H1 (cell line): Measurements from ENCODE around the gene ENPP6. TPM values are rescaled to one million over a fixed set of nuclear protein-coding genes. Genes with fewer than 3 reads are reported as not detected.
A peak's percentile ranks its signal among the peaks of the same experiment; 100 is the strongest.

Experiments
- CTCF ChIA-PET: fragments of 300-600 bp; sonication (Branson Sonifier 250); formaldehyde crosslinking; loops from one replicate; lab custom pipeline; 2021; ENCODE audit not compliant: partially characterized antibody; lab: Charles Lee
- POLR2A ChIA-PET: fragments of 300-600 bp; sonication (Branson Sonifier 250); formaldehyde crosslinking; loops from one replicate; lab custom pipeline; 2021; ENCODE audit warnings: inconsistent platforms; ENCODE audit not compliant: partially characterized antibody; lab: Charles Lee
- DNase-seq, 2 experiments: peaks; one replicate each; pipeline versions ENCODE4 v3.0.0 to v3.0.0-alpha.2; 2010 to 2022; ENCODE audit warnings: low spot score in 2 of 2, low read depth in 1 of 2, mixed read lengths in 1 of 2
- FAIRE-seq: peaks from 2 replicates; lab custom pipeline; 2011; peaks lifted over from hg19 to GRCh38; lab: Jason Lieb, UNC
- H2AFZ ChIP-seq: 2 replicates; pipeline ENCODE4 v1.8.1; 2012; ENCODE audit warnings: low read length, inconsistent platforms
- H2AK5ac ChIP-seq: 2 replicates; pipeline ENCODE4 v1.6.1; 2013; ENCODE audit warnings: low read depth, low read length
- H2BK120ac ChIP-seq: replicated peaks from 2 replicates; pipeline ENCODE3; 2013; ENCODE audit warnings: low read depth, low read length, inconsistent platforms
- H2BK12ac ChIP-seq: 2 replicates; pipeline ENCODE4 v1.6.1; 2013; ENCODE audit warnings: low read depth, low read length
- H2BK15ac ChIP-seq: 2 replicates; pipeline ENCODE4 v1.6.1; 2013; ENCODE audit warnings: low read length
- H2BK20ac ChIP-seq: 2 replicates; pipeline ENCODE4 v1.6.1; 2013; ENCODE audit warnings: low read length
- H2BK5ac ChIP-seq: 2 replicates; pipeline ENCODE4 v1.6.1; 2013; ENCODE audit warnings: low read depth, low read length
- H3K14ac ChIP-seq: 2 replicates; pipeline ENCODE4 v1.6.1; 2013; ENCODE audit warnings: inconsistent platforms; ENCODE audit not compliant: insufficient read length
- H3K18ac ChIP-seq: 2 replicates; pipeline ENCODE4 v1.6.1; 2013; ENCODE audit warnings: low read length; ENCODE audit errors: extremely low read depth
- H3K23ac ChIP-seq: 2 replicates; pipeline ENCODE4 v1.6.1; 2013; ENCODE audit warnings: inconsistent platforms; ENCODE audit not compliant: insufficient read length
- H3K23me2 ChIP-seq: 2 replicates; pipeline ENCODE4 v1.6.1; 2013; ENCODE audit warnings: low read depth, low read length
- H3K27ac ChIP-seq: 2 replicates; pipeline ENCODE4 v1.6.1; 2011; ENCODE audit warnings: low read depth, low read length, inconsistent platforms
- H3K27me3 ChIP-seq, 4 experiments: replicated peaks in 1 of 4; 1 replicate in 1 of 4; 2 replicates in 3 of 4; pipeline versions ENCODE4 v1.6.1 to v1.8.1; 2011 to 2013; ENCODE audit warnings: low read length in 3 of 4, mild to moderate bottlenecking in 3 of 4, inconsistent platforms in 2 of 4, mixed read lengths in 2 of 4, moderate library complexity in 1 of 4; ENCODE audit not compliant: control insufficient read depth in 3 of 4, insufficient read depth in 3 of 4; ENCODE audit errors: extremely low read depth in 1 of 4
- H3K36me3 ChIP-seq, 4 experiments: 2 replicates each; pipeline versions ENCODE4 v1.6.1 to v1.8.1; 2011 to 2013; ENCODE audit warnings: mild to moderate bottlenecking in 4 of 4, low read length in 3 of 4, moderate library complexity in 2 of 4, control low read depth in 1 of 4, inconsistent platforms in 1 of 4; ENCODE audit not compliant: insufficient read depth in 4 of 4, control insufficient read depth in 2 of 4
- H3K4ac ChIP-seq: replicated peaks from 2 replicates; pipeline ENCODE3; 2013; ENCODE audit warnings: low read length, low read depth, mixed read lengths, inconsistent platforms; ENCODE audit not compliant: insufficient read length
- H3K4me1 ChIP-seq, 4 experiments: replicated peaks in 1 of 4; 1 replicate in 1 of 4; 2 replicates in 3 of 4; pipeline versions ENCODE4 v1.6.1 to v1.8.1; 2011 to 2013; ENCODE audit warnings: low read length in 3 of 4, inconsistent platforms in 2 of 4, mixed read lengths in 1 of 4; ENCODE audit not compliant: insufficient read depth in 4 of 4, control insufficient read depth in 3 of 4
- H3K4me2 ChIP-seq, 2 experiments: 2 replicates each; pipeline versions ENCODE4 v1.6.1 to v1.8.1; 2011 to 2013; ENCODE audit warnings: low read depth in 2 of 2, low read length in 2 of 2, control low read depth in 1 of 2, inconsistent platforms in 1 of 2, mild to moderate bottlenecking in 1 of 2; ENCODE audit not compliant: insufficient read depth in 1 of 2
- H3K4me3 ChIP-seq, 4 experiments: fragments of 200-600, 300-600 bp in 1 of 4; sonication (generic), shearing (Covaris generic), sonication (Bioruptor Twin) in 1 of 4; 2 replicates each; pipeline versions ENCODE4 v1.5.1 to v1.8.1; 2011 to 2016; ENCODE audit warnings: low read length in 4 of 4, low read depth in 3 of 4, control low read depth in 2 of 4, inconsistent platforms in 2 of 4, mild to moderate bottlenecking in 2 of 4, mixed read lengths in 1 of 4, moderate library complexity in 1 of 4; ENCODE audit not compliant: insufficient read depth in 2 of 4; ENCODE audit errors: extremely low read depth in 1 of 4
- H3K56ac ChIP-seq: replicated peaks from 2 replicates; pipeline ENCODE3; 2013; ENCODE audit warnings: low read depth, mild to moderate bottlenecking, mixed read lengths, low read length, inconsistent platforms; ENCODE audit not compliant: insufficient read length
- H3K79me1 ChIP-seq: 2 replicates; pipeline ENCODE4 v1.6.1; 2013; ENCODE audit warnings: low read depth, low read length, control low read depth
- H3K79me2 ChIP-seq, 2 experiments: 2 replicates each; pipeline versions ENCODE4 v1.6.1 to v1.8.1; 2012 to 2013; ENCODE audit warnings: low read length in 2 of 2, mild to moderate bottlenecking in 2 of 2, inconsistent platforms in 1 of 2; ENCODE audit not compliant: insufficient read depth in 2 of 2, control insufficient read depth in 1 of 2
- H3K9ac ChIP-seq, 4 experiments: replicated peaks in 1 of 4; 1 replicate in 1 of 4; 2 replicates in 3 of 4; pipeline versions ENCODE4 v1.6.1 to v1.8.1; 2011 to 2013; ENCODE audit warnings: low read depth in 3 of 4, low read length in 3 of 4, control low read depth in 2 of 4, mild to moderate bottlenecking in 2 of 4, moderate library complexity in 2 of 4, inconsistent platforms in 1 of 4; ENCODE audit errors: extremely low read depth in 1 of 4
- H3K9me3 ChIP-seq, 2 experiments: 2 replicates each; pipeline versions ENCODE4 v1.6.1 to v1.8.1; 2012 to 2013; ENCODE audit warnings: mild to moderate bottlenecking in 2 of 2, moderate library complexity in 2 of 2, control low read depth in 1 of 2, inconsistent platforms in 1 of 2, low read depth in 1 of 2, low read length in 1 of 2, mixed read lengths in 1 of 2; ENCODE audit not compliant: insufficient read depth in 2 of 2
- H4K20me1 ChIP-seq, 2 experiments: replicated peaks in 1 of 2; 2 replicates each; pipeline versions ENCODE3 to v1.8.1; 2011 to 2013; ENCODE audit warnings: inconsistent platforms in 2 of 2, low read length in 2 of 2, mild to moderate bottlenecking in 1 of 2; ENCODE audit not compliant: insufficient read depth in 2 of 2, control insufficient read depth in 1 of 2
- H4K5ac ChIP-seq: 2 replicates; pipeline ENCODE4 v1.6.1; 2013; ENCODE audit warnings: low read length, low read depth, mixed read lengths, inconsistent platforms; ENCODE audit not compliant: insufficient read length
- H4K8ac ChIP-seq: 2 replicates; pipeline ENCODE4 v1.8.0; 2013; ENCODE audit warnings: mild to moderate bottlenecking, moderate library complexity, low read length, inconsistent platforms; ENCODE audit not compliant: insufficient read depth; ENCODE audit errors: extremely low read depth
- H4K91ac ChIP-seq: replicated peaks from 2 replicates; pipeline ENCODE3; 2013; ENCODE audit warnings: low read length, mixed read lengths, inconsistent platforms; ENCODE audit not compliant: insufficient read length
- CBX8 ChIP-seq: fragments of 300-800, 300-1000 bp; sonication (generic); IDR thresholded peaks from 2 replicates; pipeline ENCODE4 v1.7.1; 2016; ENCODE audit warnings: low read depth, low read length, borderline replicate concordance
- CREB1 ChIP-seq: IDR thresholded peaks from 2 replicates; pipeline ENCODE4 v1.6.1; 2012; ENCODE audit warnings: inconsistent platforms
- CTBP2 ChIP-seq: IDR thresholded peaks from 2 replicates; pipeline ENCODE4 v1.7.0; 2011; ENCODE audit warnings: borderline replicate concordance, mild to moderate bottlenecking, moderate library complexity, mixed read lengths, low read length; ENCODE audit not compliant: insufficient read depth, insufficient read length
- GABPA ChIP-seq: IDR thresholded peaks from 2 replicates; pipeline ENCODE4 v1.6.1; 2011; ENCODE audit warnings: mild to moderate bottlenecking, low read length, moderate library complexity, borderline replicate concordance; ENCODE audit not compliant: insufficient read depth
- PHF8 ChIP-seq: fragments of 200-600 bp; sonication (generic); conservative IDR thresholded peaks from 2 replicates; pipeline ENCODE4 v1.7.1; 2012; ENCODE audit warnings: low read depth, mild to moderate bottlenecking, inconsistent platforms, low read length, moderate library complexity
- TEAD4 ChIP-seq: IDR thresholded peaks from 2 replicates; pipeline ENCODE4 v1.6.1; 2012; ENCODE audit warnings: low read depth, low read length, inconsistent platforms, mixed read lengths
- WGBS, 2 experiments: shearing (Covaris generic) in 1 of 2; methylation state at CpG; one replicate each; pipeline versions ENCODE4 v1.1.6 to v1.1.7; 2013 to 2015; ENCODE audit warnings: low lambda C conversion rate in 2 of 2, mixed read lengths in 2 of 2, inconsistent platforms in 1 of 2, low coverage in 1 of 2, missing lambda C conversion rate in 1 of 2; ENCODE audit not compliant: insufficient replicate concordance in 2 of 2, insufficient coverage in 1 of 2, insufficient read length in 1 of 2; ENCODE audit errors: extremely low coverage in 1 of 2, missing lambda C conversion rate in 1 of 2; 5-methylcytosine and 5-hydroxymethylcytosine counted together
- polyA plus RNA-seq, 7 experiments: library from polyadenylated mRNA; depleted of rRNA in 3 of 7; stranded (reverse) in 5 of 7; unstranded in 2 of 7; fragments of >200 nt in 5 of 7; fragments of 200-250 nt in 2 of 7; gene quantifications; 1 replicate in 5 of 7; 2 replicates in 1 of 7; 4 replicates in 1 of 7; pipeline versions ENCODE4 v1.2.1 to v1.2.3, GENCODE V29; 2011 to 2013; ENCODE audit warnings: missing spikeins in 2 of 7, mixed read lengths in 2 of 7
- total RNA-seq: library from RNA; stranded (reverse); fragmentation: NEBNext Ultra II Directional; extraction: Animal tissue kit (Norgen Biotek cat#: 25700); gene quantifications from 2 replicates; pipeline ENCODE4 v1.2.1, GENCODE V29; 2021
- TF ChIP-seq, protein P1 (sequence below): IDR thresholded peaks from 2 replicates; pipeline ENCODE4 v1.6.1; 2012; ENCODE audit warnings: inconsistent platforms

ENPP6 gene
- total and polyA plus RNA-seq, 2 of the 8 experiments (the other 6 are each of a cell fraction or from before 2014, with no cell fraction given), result 0.11 to 0.20 TPM

DNA sequence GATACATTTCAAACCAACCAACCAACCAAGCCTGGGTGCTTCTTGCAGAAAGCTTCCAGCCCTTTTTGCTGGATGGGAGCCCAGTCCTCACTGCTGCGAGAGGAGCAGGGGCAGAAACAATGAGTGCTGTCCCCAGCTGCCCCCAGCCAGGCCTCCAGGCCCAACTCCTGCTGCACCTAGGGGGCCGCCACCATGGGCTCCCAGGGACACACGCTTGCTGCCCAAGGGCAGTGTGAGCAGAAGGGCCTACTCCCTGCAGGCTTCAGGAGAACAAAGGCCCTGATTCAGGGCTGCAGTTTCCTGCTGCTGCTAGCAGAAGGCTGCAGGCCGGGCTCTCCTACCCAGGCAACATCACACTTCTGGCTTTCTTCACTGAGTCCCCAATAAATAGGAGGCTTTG, 37.7 kb upstream of the ENPP6 start:
- 0 out of 2 replicates have a peak overlapping the region, but pooled peaks have one; percentile 82 for H2AFZ ChIP-seq
- no peaks in the 10 kb centered on the region for H3K23me2 ChIP-seq
- H2BK5ac ChIP-seq, result no peak overlapping the region
- 74% methylated on average over 4 of the region's 4 CpGs; no CpG with 5 or more reads in 1 of the 2 experiments for WGBS, 2 experiments
- no peak overlapping the region for H3K4ac ChIP-seq
- no peak overlapping the region for H2AK5ac ChIP-seq
- no peaks in the 10 kb centered on the region for H3K79me2 ChIP-seq
- no peak overlapping the region for H2BK20ac ChIP-seq
- H3K9ac ChIP-seq, result no peak overlapping the region
- H3K56ac ChIP-seq, result no peak overlapping the region
- no peaks in the 10 kb centered on the region for H4K20me1 ChIP-seq
- FAIRE-seq, result no peak
- ChIA-PET CTCF (interaction anchor here (0.8 to 5.1 kb wide), 2 partner anchors 9 to 90 kb away, joined by 3 to 37 read pairs; no protein-coding TSS in a partner anchor), POLR2A (no interaction called here)
- no peak overlapping the region for H3K14ac ChIP-seq
- H3K23ac ChIP-seq, result no peak overlapping the region
- H3K4me1 ChIP-seq, result no peaks in the 10 kb centered on the region
- no peak overlapping the region for H3K4me3 ChIP-seq
- no peaks in the 10 kb centered on the region for H3K27me3 ChIP-seq
- H3K27ac ChIP-seq, result no peak overlapping the region
- no peak overlapping the region for H4K8ac ChIP-seq
- no peak overlapping the region for H2BK120ac ChIP-seq
- H3K9me3 ChIP-seq, result peaks cover 16% of the 10 kb centered on the region in 2 experiments
- no peak for DNase-seq
- no peak overlapping the region for H4K91ac ChIP-seq
- H3K4me2 ChIP-seq, result no peak overlapping the region
- H3K18ac ChIP-seq, result 0 out of 2 replicates have a peak overlapping the region, but pooled peaks have one; percentile 4
- no peak overlapping the region for H4K5ac ChIP-seq
- peaks cover 0 to 5% (median 0%) of the 10 kb centered on the region in 4 experiments; a peak in 1 of 8 replicates for H3K36me3 ChIP-seq
- no peak overlapping the region for H2BK15ac ChIP-seq
- H3K79me1 ChIP-seq, result no peaks in the 10 kb centered on the region
- H2BK12ac ChIP-seq, result no peak overlapping the region
- TF ChIP-seq PHF8 (no peak), CTBP2 (no peak), CREB1 (no peak), CBX8 (no peak), GABPA (no peak), TEAD4 (no peak)
- TF ChIP-seq, protein P1, sequence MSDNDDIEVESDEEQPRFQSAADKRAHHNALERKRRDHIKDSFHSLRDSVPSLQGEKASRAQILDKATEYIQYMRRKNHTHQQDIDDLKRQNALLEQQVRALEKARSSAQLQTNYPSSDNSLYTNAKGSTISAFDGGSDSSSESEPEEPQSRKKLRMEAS, result no peak
